G401 (cell line): ENCODE measurements around the gene SMIM8. TPM values are rescaled to one million over a fixed set of nuclear protein-coding genes. Genes with fewer than 3 reads are reported as not detected.

Experiments
- DNase-seq: peaks from one replicate; pipeline ENCODE4 v3.0.0-alpha.2; 2015; ENCODE audit warnings: low spot score
- in situ Hi-C: cut with HindIII; loops from 2 replicates; pipeline ENCODE4 v1.10.0; 2016; ENCODE audit warnings: low sequenced_read_pairs, mixed read lengths
- total RNA-seq: library from RNA; depleted of rRNA; stranded (reverse); fragments of >200 nt; shearing (Covaris generic); gene quantifications from 2 replicates; pipeline ENCODE4 v1.2.3, GENCODE V29; 2014; rRNA removed

Gene SMIM8
- total RNA-seq, 1 experiment from 2014 or later: 9.0 TPM

DNA sequence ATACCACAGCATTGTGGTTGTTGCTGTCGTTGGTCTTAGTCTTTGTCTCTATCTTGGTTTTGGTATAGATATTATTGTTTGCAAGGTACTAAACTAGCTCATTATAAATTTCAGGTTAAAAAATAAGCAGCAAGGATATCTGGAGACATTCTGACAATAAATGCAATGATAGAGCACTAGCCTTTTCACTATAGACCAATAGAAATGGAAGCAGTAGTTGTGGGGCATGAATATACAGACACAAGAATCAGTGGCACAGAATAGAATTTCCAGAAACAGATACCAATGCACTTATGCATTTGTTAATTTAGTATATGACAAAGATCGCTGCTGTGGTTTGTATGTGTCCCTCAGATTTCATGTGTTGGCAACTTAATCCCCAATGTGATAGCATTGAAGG lies 54.3 kb downstream of the SMIM8 start:
- DNase-seq: no peak
- in situ Hi-C loops: no loop called here

DNA sequence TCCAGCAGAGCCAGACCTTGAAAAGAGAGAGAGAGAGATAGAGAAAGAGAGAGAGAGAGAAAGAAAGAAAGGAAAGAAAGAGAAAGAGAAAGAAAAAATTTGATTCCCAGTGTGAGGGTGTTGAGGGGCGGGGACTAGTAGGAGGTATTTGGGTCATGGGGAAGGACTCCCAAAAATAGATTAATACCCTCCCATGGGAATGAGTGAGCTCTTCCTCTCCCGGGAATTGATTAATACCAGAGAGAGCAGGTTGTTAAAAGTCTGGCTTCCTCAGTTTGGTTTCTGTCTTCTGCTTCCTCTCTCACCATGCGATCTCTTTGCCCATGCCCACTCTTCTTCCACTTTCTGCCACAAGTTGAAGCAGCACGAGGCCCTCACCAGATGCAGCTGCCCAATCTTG lies 56.6 kb downstream of the SMIM8 start:
- DNase-seq: no peak
- in situ Hi-C loops: no loop called here

DNA sequence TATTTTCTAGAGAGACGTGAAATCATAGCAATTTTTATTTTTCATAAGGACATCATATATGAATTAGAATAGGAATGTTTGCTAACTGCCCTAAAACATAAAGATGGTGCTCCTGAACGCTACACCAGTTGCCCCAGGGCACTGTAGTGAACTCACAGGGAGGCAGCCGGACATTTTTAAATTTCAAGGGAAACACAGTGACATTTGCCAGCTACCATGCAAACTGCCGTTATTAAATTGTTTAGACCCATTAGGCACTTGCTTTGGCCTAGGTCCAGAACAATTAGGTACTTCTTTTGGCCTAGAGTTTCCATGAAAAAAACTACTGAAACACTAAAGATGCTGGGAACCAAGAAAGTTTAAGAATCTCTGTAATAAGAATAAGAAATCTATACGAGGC lies 60.5 kb downstream of the SMIM8 start:
- no peak for DNase-seq
- in situ Hi-C loops: no loop called here

DNA sequence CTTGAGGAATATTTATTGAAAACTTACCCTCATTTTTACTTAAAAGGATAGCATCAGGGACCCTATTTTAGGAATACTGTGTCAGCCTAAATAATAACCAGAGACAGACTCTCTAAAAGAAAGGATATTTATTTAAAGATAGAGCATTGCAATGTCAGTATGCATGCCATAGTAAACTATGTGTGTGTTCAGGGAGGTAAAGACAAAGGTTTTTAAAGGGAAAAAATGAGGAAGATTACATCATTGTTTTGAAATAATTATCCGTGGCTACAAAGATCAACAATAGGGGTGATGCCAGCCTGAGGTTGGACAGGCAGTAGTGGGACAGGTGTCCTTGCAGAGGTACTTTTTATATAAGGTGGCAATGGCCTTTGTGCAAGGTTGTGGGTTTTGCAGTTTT lies 61.6 kb downstream of the SMIM8 start:
- no peak for DNase-seq
- in situ Hi-C loops: no loop called here

DNA sequence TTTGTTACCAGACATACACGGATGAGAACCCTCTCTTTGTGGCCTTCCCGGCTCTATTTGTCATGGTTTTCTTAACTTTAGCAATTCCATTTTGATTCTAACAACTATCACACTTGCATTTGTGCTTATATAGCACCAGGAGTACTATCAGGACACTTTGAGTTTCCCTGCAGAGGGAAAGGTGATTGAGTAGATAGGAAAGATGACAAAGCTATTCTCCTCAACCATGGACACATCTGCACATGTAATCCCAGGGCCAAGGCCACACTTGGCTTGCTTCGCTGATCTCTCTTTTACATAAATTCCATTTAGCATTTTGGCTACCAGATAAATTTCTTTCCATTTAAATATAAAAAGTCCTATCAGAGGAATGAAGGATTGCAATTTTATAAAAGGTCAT lies 62.1 kb downstream of the SMIM8 start:
- in situ Hi-C loops: no loop called here
- no peak for DNase-seq

DNA sequence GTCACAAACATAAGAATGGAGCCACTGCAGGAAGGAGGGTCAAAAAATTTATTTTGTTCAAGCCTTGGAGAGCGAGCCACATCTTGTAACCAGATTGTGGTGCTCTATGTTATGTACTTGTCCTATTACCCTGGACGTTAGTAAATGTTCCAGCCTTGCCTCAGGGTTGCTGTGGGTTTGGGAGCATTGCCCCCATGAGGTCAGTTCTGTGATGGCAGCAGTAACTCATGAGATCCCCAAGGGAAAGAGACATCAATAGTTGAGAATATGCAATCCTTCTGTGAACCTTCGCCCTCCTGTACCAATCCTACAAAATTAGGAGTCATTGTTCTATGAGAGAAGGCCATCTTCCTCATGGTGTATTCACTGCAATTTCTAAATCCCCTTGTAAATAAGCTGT lies 68.9 kb downstream of the SMIM8 start:
- in situ Hi-C loops: no loop called here
- DNase-seq: peak; percentile 19

Other genes starting within 250 kb of the SMIM8 start
- not detected in 2 replicates for gene CGA, start 227.5 kb upstream of the SMIM8 start, total RNA-seq
- gene ZNF292, start 167.0 kb upstream of the SMIM8 start, total RNA-seq: 6.9 and 13.5 TPM in 2 replicates
- not detected in 2 replicates for gene GJB7, start 6.7 kb downstream of the SMIM8 start, total RNA-seq
- gene C6orf163, start 22.2 kb downstream of the SMIM8 start, total RNA-seq: 0.34 and 0.80 TPM in 2 replicates
- gene CFAP206, start 85.4 kb downstream of the SMIM8 start, total RNA-seq: 1.5 and 7.7 TPM in 2 replicates
- 19.9 and 24.6 TPM in 2 replicates for gene SLC35A1, start 150.4 kb downstream of the SMIM8 start, total RNA-seq